ENCODE measurements around the gene PARD3. TPM values are rescaled to one million over a fixed set of nuclear protein-coding genes. Genes with fewer than 3 reads are reported as not detected.
A peak's percentile ranks its signal among the peaks of the same experiment; 100 is the strongest.

The PARD3 gene
- total RNA-seq, 2 donors from 2014 or later: 41.7 to 48.8 TPM

DNA sequence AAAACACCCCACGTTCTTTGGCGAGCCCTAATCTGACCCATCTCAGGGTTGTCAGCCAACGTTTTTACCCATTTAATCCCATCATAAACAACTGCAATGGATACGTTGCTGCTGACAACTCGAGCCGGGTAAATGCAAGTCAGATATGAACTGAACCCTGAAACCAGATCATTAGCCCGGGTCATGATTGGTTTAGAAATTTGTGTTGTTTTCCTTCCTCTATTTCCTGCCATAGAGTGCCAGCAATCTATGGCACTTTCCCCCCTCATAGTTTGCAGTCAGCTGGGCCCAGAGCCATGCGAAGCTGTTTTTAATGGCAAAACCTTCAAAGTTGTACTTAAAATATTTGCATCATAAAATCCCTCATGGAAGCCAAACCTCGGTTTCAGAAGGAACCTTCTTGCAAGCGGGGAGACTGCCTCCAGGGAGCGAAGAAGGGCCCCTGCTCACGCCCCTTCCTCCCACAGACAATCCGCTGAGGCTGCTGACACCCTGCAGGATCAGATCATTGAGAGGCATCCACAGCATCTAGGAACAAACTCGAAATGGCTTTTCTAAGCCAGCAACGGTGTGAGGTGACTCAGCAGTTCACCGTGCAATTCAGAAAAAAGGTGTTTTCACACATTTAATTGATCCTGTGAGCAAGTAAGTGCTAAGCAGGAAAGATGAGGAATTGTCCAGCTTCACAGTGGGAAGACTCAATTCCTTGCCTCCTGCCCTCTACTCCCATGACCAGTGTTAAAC lies 710.1 kb downstream of the PARD3 start:
- Histone ChIP-seq H3K27ac (no peak overlapping the region), H3K36me3 (no peaks in the 10 kb centered on the region), H3K9ac (ENCODE audit: low read depth in 2 of 2, low read length in 2 of 2) (no peak overlapping the region), H3K4me1 (no peaks in the 10 kb centered on the region), H3K4me3 (no peak overlapping the region), H3K27me3 (no peaks in the 10 kb centered on the region), H3K9me3 (no peaks in the 10 kb centered on the region)
- intact Hi-C loops (cut with DNase I): no loop called here
- TF ChIP-seq, protein P1, sequence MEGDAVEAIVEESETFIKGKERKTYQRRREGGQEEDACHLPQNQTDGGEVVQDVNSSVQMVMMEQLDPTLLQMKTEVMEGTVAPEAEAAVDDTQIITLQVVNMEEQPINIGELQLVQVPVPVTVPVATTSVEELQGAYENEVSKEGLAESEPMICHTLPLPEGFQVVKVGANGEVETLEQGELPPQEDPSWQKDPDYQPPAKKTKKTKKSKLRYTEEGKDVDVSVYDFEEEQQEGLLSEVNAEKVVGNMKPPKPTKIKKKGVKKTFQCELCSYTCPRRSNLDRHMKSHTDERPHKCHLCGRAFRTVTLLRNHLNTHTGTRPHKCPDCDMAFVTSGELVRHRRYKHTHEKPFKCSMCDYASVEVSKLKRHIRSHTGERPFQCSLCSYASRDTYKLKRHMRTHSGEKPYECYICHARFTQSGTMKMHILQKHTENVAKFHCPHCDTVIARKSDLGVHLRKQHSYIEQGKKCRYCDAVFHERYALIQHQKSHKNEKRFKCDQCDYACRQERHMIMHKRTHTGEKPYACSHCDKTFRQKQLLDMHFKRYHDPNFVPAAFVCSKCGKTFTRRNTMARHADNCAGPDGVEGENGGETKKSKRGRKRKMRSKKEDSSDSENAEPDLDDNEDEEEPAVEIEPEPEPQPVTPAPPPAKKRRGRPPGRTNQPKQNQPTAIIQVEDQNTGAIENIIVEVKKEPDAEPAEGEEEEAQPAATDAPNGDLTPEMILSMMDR (IDR thresholded peaks at IDR 0.05): no peak
- DNase-seq: no peak

DNA sequence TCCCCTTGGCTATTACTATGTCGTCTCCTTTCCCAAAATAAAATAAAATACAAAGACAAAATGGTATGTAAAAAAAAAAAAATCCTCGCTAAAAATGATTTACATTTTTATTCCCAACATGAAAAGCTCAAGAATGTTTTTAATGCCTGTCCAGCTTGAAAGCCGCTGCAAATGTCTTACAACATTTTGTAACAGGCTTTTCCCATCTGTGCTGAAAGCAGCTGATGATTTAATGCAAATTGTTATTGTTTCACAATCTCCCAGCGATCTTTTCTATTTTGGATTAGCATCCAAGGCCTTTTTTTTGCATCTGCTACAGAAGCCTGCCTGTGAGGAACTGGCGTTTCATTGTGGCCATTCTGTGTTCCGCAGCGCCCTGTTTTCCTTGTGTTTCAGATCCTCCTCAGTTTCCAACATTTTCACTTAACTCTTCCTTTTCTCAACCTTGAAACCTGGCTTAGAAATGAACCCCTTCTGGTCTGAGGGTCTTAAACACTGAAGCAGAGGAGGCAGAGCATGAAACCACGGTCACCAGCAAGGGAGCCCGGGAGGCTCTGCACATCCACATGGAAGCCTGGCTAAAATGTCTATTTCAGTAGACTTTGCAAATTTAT lies 712.1 kb downstream of the PARD3 start:
- no peaks in the 10 kb centered on the region for H3K36me3 ChIP-seq
- no peak overlapping the region for H3K4me3 ChIP-seq
- TF ChIP-seq, protein P1 (IDR thresholded peaks at IDR 0.05): no peak
- no peaks in the 10 kb centered on the region for H3K9me3 ChIP-seq
- DNase-seq: no peak
- H3K9ac ChIP-seq (ENCODE audit: low read depth in 2 of 2, low read length in 2 of 2): no peak overlapping the region
- no peaks in the 10 kb centered on the region for H3K4me1 ChIP-seq
- H3K27ac ChIP-seq: peak overlapping the region; percentile 47
- no peaks in the 10 kb centered on the region for H3K27me3 ChIP-seq
- intact Hi-C loops (cut with DNase I): no loop called here

DNA sequence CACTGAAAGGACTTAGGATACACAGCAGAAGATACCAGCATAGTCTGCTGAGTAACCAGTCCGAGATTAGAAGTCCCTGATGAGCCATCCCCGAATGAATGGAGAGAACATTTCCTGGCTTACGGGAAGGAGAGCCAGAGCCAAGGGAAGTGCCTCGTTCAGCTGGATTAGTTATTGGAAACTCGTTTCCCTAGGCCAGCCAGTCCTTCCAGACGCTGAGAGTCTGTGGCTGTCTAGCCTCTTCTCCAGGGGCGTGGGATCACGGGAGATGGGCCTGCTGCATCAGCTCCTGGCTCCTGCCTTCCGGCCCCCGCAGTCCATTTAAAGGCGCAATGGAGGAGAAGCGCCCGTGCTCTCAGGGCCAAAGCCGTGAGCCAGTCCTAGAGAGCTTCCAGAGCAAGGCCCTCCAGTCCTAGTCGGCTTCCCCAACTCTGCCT lies 712.8 kb downstream of the PARD3 start:
- Histone ChIP-seq H3K4me1 (no peaks in the 10 kb centered on the region), H3K9ac (ENCODE audit: low read depth in 2 of 2, low read length in 2 of 2) (no peak overlapping the region), H3K27me3 (no peaks in the 10 kb centered on the region), H3K9me3 (no peaks in the 10 kb centered on the region), H3K4me3 (no peak overlapping the region), H3K36me3 (no peaks in the 10 kb centered on the region), H3K27ac (peak overlapping the region; percentile 47)
- intact Hi-C loops (cut with DNase I): no loop called here
- TF ChIP-seq, protein P1 (IDR thresholded peaks at IDR 0.05): no peak
- DNase-seq: peak; percentile 53

DNA sequence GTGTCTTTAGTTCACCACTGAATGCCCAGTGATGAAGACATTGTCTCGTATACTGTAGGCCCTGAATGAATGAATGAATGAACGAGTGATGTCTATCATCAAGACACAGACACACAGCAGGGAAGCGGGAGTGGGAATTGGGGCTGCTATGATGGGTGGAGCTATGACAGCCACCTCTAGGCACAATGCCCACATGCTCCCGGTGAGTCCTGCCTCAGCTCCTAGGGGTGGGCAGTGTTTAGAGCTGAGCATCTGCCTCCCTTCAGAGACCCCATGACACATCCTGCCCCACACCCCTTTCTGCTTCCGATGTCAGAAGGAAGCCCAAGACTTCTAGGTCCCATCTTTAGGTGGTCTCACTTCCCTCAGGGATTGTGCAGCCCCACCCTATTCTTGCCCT lies 714.1 kb downstream of the PARD3 start:
- TF ChIP-seq, protein P1 (IDR thresholded peaks at IDR 0.05): no peak
- intact Hi-C loops (cut with DNase I): no loop called here
- H3K9me3 ChIP-seq: no peaks in the 10 kb centered on the region
- no peaks in the 10 kb centered on the region for H3K4me1 ChIP-seq
- no peak for DNase-seq
- H3K27me3 ChIP-seq: no peaks in the 10 kb centered on the region
- no peaks in the 10 kb centered on the region for H3K36me3 ChIP-seq
- no peak overlapping the region for H3K27ac ChIP-seq
- H3K9ac ChIP-seq (ENCODE audit: low read depth in 2 of 2, low read length in 2 of 2): no peak overlapping the region
- no peak overlapping the region for H3K4me3 ChIP-seq

DNA sequence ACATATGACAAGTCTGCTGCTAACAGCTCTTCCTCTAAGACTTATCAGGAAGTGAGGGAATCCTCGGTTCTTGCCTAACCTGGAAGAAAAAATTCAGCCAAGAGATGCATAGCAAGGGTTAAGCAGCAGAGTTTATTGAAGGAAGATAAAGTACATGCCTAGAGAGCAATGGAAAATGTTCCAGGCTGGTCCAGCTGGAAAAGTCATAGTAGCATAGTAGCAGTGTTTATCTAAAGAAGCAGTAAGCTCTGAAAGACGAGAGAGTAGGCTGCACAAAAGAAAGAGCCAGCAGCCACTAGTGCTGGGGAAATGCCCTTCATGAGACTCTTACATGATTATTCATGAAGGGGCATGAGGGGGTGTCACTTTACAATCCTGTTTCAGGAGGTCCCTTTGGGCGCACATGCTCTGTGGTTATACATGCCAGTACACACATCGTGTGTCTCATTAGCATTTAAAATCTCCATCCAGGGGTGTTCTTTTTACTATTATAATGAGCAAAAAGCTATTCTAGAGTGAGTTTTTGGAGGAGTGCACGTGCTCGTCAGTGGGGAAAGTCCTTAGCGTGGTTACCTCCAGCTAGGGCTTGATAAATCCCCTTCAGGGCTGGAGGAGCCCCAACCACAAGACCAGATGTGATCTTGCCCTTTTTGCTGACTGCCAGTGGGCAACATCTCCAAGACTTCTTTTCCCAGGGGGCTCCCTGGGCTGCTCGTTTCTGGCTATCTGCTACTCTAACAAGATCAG lies 716.1 kb downstream of the PARD3 start:
- Histone ChIP-seq H3K4me3 (no peak overlapping the region), H3K27ac (no peak overlapping the region), H3K4me1 (no peaks in the 10 kb centered on the region), H3K9me3 (no peaks in the 10 kb centered on the region), H3K9ac (ENCODE audit: low read depth in 2 of 2, low read length in 2 of 2) (no peak overlapping the region), H3K36me3 (no peaks in the 10 kb centered on the region), H3K27me3 (no peaks in the 10 kb centered on the region)
- TF ChIP-seq, protein P1 (IDR thresholded peaks at IDR 0.05): no peak
- no peak for DNase-seq
- intact Hi-C loops (cut with DNase I): no loop called here

Measured in colonic mucosa (tissue), 4 donors.